ENCODE results near the gene TBR1.

TBR1 gene

DNA sequence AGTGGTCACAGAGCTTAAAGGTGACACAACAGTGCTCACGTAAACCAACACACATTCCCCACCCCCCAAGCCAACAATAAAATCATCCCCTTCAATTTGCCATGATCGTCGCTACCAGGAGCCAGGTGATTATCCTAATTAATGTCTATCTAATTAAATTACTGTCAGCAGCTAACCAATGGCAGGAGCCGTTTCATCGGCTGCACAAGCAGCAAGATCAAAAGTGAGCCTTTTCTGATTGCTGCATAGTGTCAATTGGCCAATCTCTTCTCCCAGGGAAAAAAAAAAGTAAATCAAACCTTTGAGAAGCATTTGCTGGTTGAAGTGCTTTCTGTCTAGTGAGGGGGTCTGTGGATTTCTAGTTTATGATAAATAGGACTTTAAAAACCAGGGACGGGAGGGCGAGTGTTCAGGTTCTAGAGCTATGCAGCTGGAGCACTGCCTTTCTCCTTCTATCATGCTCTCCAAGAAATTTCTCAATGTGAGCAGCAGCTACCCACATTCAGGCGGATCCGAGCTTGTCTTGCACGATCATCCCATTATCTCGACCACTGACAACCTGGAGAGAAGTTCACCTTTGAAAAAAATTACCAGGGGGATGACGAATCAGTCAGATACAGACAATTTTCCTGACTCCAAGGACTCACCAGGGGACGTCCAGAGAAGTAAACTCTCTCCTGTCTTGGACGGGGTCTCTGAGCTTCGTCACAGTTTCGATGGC lies at the start of gene TBR1:
Gene TBR1, plus strand, starts transcription at position 311 of the 721 bp plus-strand sequence. Its CDS starts 114 bp downstream, at position 425.
- DNase-seq (ENCODE audit: low spot score): no peak

DNA sequence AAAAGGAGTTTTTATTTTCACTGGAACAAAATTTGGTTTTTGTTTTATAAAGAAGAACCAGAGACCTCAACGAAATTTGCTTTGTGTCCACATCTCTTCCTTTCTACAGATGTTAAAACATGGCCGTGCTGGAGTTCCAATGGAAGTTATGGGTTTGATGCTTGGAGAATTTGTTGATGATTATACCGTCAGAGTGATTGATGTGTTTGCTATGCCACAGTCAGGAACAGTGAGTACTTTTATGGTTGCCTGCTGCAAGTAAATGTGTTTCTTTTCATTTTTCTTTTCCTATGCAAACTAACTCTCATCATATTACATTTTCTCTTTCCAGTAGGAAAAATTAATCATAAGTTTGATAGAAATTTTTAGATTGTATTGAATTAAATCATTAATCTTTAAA lies 48.4 kb upstream of the TBR1 start:
- DNase-seq (ENCODE audit: low spot score): no peak

DNA sequence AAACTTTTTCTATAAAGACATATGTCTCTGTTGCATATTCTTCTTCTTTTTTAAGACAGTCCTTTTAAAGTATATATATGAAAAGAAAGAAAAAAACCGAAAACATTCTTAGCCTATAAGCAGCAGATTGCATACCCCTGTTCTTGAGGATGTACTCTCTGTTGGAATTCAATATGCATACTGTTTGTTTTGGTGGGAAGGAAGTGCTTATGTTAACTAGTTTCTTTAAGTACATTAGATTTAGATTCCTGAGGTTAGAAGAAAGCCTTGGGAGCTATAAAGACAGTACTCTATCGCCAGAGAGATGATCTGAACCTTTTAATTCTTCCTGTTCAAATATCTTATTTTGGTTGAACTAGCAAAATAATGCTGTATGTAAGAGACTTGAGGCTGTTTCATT lies 46.8 kb upstream of the TBR1 start:
- DNase-seq (ENCODE audit: low spot score): no peak

DNA sequence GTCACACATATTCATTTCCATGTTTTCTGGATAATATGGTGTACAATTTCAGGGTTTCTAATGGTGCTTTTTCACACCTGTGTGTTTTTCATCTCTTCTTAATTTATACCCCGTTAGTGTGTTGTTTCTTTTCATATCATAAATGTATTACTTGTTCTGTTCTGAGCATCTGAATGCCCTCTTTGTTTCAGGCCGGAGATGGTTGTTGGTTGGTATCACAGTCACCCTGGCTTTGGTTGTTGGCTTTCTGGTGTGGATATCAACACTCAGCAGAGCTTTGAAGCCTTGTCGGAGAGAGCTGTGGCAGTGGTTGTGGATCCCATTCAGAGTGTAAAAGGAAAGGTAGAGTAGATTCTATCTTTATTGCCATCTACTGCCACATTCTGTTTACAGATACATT lies 45.1 kb upstream of the TBR1 start:
- DNase-seq (ENCODE audit: low spot score): peak; percentile 53

DNA sequence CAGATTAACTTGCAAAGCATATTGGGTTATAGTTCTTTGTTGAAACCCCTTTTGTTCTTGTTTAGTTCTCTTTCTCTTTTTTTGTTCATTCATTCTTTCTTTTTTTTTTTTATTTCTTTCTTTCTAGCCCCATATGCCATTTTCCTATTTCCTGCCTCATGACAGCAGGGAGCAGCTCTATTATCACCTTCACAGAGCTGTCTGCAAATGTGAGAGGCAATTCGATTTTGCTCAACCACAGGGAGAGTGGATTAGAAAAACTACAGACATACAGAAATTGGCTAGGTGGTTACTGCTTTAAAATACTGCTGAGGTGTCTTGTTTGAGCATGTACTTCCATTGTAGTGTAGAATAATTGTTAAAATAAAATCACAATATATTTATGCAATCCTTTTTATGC lies 44.2 kb upstream of the TBR1 start:
- DNase-seq (ENCODE audit: low spot score): no peak

DNA sequence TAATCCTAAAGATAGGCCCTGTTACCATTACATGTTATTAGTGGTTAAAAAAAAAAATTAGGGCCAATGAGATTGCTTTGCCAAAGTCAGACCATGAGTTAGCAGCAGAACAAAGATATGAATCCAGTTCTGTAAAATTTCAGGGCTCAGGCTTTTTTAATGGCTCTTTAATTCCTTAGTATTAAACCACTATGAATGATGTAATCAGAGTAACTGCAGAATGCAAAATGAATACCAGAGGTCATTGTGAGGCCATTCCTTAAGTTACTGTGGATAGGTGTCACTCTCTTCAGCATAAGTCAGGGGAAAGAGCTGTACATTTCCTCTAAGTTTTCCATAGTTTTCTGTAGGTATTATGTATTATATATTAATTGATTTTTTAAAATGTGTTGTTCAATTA lies 42.2 kb upstream of the TBR1 start:
- no peak for DNase-seq (ENCODE audit: low spot score)

DNA sequence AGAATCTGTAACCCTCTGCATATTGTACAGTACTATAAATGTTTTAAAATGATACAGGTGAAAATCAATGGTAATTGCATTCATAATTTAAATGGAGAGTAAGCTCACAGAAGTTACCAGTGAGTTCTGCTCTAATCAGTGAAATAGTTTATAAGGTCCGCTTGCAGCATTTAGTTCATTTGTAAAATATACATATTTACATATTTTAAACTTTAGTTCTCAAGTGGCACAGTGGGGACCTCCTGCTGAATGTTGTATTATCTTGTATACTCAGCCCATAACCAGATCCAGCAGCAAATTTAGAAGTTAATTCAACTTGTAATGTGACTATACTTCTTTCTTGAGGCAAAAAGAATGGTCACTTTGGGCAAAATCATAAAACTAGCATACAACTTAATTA lies 41.7 kb upstream of the TBR1 start:
- DNase-seq (ENCODE audit: low spot score): no peak

DNA sequence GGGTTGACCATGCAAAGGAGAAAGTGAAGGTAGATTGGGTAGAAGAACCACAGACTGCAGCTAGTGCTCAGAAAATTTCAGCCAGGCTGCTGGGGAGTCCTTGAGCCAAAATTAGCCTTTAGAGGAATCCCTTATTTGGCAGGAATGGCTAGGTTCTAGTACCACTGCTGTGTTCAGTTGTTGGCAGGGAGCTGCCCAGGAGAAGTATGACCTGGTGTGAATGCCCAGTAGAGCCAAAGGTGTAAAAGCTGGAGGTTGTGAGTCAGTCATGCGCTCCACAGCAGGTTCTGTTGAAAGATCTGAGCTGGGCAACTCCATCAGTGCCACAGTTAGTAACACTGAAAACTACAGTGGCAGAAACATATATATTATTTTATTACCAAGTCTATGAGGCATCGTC lies 36.4 kb upstream of the TBR1 start:
- no peak for DNase-seq (ENCODE audit: low spot score)

DNA sequence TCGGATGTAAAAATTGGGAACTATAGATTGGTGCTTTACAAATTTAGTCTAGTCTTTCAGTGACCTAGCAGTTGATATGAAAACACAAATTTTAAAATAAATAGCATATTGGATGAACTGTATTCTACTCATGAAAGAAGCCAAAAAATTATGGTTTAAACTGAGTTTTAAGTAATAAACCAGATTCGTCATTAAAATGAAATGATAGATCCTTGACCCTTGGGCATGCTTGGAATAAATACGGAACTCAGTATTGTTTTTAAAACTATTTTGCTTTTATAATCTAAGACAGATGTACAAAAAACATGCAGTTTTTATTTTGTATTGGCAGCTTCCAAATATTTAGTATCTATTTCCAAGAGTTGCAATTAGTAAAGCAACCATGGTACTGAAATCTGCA lies 34.6 kb upstream of the TBR1 start:
- DNase-seq (ENCODE audit: low spot score): no peak

DNA sequence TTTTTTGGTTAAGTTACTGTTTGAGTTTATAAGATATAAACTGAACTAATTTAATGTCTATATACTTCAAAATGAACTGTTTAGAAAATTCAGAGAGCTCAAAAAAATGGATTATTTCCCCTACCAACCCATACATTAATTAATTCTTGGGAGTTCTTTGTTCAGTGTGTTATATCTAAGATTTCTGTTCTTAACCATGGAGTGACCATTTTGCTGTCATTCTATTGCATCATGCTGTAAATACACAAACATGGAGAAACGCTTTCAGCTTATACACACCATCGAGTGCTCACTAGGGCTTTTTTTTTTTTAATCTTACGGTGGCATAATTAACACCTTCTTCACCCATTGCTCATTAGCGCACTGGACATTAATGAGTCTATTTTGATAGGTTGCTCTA lies 33.4 kb upstream of the TBR1 start:
- DNase-seq (ENCODE audit: low spot score): no peak

DNA sequence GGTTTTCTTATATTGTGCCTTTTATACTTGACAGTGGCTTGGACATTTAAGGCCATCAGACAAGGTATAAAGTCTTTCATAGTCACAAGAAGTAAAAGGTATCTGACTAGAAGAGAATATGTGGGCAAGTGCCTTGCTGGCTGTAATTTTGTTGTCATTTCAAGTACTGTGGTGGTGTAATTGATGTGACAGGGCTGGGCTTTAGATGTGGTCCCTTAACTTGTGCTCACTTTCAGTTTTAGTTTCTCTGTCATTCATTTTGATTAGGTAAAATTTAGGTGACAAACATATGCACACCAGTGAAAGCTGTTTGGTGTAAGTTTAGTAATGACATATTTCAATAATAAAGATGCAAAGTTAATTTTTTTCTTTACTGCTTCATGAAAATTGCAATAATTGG lies 31.2 kb upstream of the TBR1 start:
- no peak for DNase-seq (ENCODE audit: low spot score)

DNA sequence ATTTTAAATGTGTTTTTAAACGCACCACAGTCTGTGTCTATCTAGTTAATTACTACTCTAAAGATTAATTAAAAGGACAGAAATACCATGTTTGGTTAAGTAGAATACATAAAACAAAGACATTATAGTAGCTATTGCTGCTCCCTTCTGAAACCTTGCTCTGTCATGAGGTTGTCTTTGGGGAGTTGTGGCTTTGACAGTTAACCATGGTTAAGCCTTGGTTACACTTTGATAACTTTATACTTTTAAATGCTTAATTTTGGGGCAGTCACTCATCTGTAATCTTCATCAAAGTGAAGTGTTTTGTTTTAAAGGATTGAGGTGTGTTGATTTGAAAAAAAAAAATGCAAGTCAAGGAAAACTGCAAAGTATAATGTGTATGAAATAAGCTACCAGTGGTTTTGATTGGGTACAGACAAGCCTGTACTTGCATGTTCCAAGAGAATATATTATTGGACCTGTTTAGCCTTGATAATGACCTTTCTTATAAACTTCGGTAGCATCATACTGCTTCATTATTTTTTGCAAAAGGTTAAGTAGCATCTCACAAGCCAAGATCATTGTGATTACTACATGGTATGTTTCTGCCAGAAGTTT lies 29.8 kb upstream of the TBR1 start:
- no peak for DNase-seq (ENCODE audit: low spot score)

DNA sequence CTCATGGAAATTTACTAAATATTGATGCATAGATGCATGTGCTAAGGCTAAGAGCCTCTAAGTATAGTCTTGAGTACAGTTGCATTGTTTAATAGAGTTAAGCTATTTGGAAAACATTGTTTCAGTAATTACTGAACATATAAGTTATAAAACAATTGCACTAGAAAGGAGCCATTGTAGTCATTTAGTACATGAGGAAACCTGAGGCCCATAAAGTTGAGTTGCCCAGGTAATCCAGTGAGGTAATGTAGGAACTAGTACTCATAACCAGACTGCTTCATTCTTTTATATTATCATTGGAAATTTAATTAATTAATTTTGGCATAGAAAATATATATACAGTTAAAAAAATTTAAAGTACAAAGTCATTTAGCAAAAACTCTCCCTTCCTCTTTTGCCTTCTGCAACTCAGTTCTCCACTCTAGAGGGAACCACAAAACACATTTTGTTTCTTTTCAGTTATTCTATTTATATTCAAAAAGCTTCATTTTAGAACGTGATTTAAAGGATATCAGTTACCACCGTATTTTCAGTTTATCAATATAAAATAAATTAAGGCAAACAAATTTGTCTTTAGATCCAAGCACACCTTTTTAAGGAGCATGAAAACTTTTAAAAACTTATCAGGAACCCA lies 27.8 kb upstream of the TBR1 start:
- DNase-seq (ENCODE audit: low spot score): no peak

DNA sequence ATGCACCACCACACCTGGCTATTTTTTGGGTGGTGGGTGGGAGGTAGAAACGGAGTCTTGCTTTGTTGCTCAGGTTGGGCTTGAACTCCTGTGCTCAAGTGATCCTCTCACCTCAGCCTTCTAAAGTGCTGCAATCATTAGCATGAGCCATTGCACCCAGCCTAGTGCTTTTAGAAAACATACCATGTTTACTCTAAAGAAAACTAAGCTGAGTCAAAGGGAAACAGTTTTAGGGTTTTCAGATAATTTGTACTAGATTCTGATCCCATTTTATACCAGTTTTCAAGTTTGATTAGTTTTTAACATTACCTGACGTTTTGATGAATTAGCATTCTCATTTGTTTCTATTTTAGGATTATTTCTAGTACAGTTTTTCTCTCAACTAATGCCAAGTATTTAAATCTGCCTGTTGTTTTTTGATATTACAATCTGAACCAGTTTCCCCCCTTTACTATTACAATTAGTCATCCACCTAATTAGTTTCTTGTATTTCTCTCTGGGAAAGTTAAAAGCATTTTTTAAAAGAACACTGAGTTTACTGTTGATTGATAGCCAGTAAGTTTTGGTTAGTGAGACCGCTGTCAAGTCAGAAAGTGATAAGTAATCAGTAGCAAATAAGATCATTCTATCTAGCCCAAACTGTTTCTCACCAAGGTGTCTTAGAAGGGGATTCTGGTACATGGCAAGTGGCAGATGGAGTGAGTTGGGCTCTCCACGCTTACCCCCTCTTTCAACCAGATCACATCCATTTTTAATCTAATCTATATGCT lies 24.2 kb upstream of the TBR1 start:
- DNase-seq (ENCODE audit: low spot score): no peak

DNA sequence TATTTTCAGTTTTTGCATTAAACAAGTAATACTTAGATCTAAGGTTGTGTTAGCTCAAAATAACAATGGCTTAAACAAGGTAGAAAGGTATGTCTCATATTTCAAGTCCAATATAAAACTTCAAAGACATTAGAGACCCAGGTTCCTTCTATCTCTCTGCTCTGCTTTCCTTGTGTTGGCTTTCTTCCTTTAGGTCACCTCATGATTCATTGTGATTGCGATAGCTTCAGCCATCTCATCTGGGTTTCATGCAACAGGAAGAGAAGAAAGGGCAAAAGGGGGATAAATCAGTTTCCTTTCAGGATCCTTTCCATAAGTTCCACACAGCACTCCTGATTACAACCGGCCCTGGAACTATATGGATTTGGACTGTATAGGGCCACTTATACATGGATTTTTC lies 16.0 kb upstream of the TBR1 start:
- DNase-seq (ENCODE audit: low spot score): no peak

DNA sequence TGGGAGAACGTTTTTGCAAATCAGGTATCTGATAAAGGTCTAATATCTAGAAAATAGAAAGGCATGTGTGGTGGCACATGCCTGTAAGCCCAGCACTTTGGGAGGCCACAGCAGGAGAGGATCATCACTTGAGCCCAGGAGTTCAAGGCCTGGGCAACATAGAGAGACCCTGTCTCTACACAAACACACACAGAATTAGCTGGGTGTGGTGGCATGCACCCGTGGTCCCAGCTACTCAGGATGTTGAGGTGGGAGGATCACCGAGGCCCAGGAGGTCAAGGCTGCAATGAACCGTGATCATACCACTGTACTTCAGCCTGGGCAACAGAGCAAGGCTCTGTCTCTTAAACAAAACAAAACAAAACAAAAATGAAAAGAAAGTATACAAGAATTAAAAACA lies 13.8 kb upstream of the TBR1 start:
- no peak for DNase-seq (ENCODE audit: low spot score)

DNA sequence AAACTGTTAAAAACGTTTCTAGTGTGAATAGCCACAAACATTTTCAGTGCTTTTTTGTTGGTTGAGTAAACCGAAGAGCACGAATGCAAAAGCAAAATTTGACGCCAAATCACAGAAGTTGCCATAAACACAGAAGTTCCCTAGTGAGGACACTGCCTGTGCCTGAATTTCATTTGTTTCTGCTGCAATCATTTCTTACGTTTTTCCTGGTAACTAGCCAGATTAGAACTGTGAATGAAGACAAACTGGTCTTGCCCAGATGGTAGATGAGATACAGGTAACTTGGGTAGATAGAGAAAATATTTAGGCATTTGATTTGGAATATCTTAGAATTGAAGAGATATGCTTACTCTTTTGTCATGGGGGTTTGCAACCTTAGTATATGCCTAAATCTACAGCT lies 9.8 kb upstream of the TBR1 start:
- DNase-seq (ENCODE audit: low spot score): no peak

DNA sequence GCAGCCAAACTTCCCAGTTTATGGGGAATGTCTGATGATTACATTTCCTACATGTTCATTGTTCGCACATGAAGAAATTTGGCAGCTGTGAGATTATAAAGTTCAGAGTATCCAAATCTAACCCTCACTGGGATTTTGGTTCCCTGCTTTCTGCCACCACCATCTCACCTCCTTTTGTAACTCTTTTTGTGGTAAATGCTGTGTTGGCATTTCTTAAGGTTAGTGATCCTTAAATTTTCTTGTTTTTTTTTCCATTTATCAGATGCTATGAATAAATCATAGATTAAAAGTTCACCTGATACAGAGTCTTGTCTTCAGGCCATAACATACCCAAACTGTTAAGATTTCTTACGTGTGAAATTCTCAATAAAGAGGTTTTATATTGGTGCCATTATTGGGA lies 8.5 kb upstream of the TBR1 start:
- no peak for DNase-seq (ENCODE audit: low spot score)

DNA sequence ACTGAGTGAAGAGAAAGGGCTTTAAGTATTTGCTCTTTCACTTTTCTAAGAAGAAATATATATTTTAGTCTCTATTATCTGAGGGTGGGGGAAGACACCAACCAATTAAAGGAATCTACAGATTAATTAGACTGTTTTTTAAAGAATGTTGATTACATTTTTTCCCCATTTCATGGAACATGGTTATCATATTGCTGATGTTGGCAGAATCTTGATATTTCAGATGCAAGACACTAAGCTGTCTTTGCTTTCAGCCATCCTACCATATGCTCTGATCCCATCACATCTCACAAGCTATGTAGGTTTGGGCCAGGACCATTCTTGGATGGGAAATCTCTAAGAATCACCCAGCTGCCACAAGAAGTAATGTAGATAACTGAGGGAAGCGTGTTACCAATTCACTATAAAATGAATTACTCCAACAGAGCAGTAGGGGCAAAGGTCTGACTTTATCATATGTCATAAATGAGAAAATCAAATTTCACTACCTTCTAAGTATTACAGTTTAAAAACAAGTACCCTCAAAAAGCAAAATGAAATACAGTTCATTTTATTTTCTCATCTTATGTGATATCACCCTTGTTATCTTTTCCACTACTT lies 6.7 kb upstream of the TBR1 start:
- DNase-seq (ENCODE audit: low spot score): no peak

DNA sequence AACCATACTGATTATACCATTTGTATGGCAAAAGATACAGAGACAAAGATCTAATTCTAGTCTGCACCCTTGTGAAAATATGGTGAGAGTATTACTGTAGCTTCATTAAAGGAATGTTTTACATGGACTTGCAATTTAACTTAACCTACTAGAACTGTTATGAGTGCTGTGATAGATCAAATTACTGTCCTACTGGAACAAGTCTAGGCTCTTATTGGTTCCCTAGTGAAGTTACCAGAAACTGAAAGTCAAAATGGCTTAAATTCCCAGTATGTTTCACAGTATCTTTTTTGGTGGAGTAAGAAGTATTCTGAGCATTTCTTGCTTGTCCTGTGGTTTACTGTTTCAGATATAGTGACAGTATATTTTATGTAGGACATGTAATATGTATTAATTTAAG lies 3.8 kb upstream of the TBR1 start:
- no peak for DNase-seq (ENCODE audit: low spot score)

DNA sequence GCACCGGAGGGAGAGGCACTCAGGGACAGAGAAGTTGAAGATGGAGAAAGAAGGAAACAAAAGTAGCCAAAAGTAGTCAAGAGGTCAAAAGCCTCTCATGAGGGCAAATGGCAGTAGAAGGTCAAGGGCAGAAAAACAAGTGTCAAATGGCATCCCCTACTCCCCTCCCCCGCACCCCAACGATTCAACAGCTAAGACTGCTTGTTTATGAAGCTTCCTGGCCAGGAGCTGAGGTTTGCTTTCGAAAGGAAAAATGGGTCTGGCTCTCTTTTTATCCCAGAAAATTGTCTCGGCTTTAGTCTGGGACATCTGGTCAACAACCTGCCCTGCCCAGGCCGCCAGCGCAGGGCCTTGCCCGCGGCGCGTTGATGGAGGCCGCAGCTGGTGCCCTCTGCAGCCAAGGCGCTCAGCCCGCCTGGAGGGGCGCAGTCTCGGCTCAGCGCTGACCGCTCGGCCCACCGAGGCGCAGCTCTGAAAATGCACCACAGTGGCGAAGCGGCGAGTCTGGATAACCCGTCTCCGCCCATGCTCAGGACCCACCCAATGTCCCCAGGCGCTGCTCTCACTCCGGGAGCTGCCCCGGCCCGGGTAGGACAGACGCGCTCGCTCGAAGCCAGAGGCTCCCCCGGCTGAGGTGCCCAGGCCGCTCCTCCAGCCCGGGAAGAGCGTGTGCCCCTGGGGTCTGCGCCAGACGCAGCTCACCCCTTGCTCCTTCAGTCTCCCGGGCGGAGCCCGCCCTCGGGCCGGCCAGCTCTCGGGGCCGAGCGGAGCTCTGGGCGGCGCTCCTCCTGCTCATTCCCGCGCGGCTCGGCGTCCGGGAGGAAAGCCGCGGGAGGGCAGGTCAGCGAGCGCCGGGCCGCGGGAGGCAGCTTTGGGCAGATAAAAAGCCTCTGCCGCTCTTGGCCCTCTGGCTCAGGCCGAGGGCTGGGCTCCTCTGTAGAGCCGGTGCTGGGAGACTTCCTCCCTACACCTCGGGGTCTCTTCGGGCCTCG lies 1.8 kb upstream of the TBR1 start:
- peak; percentile 15 for DNase-seq (ENCODE audit: low spot score)
